GM12891 (cell line): Measurements from ENCODE around the gene RMND5A.

Source experiments
- DNase-seq: peaks from one replicate; pipeline ENCODE4 v3.0.0; 2011; ENCODE audit warnings: low spot score; ENCODE audit not compliant: insufficient read length
- FAIRE-seq: peaks from 2 replicates; lab custom pipeline; 2011; peaks lifted over from hg19 to GRCh38; lab: Jason Lieb, UNC
- PAX5 ChIP-seq: IDR thresholded peaks from 2 replicates; pipeline ENCODE4 v1.6.1; 2011; ENCODE audit warnings: low read length, moderate library complexity, mild to moderate bottlenecking; ENCODE audit not compliant: insufficient read depth, severe bottlenecking
- POLR2A ChIP-seq: IDR thresholded peaks from 2 replicates; pipeline ENCODE4 v1.6.1; 2011; ENCODE audit warnings: low read depth, low read length, control low read depth
- POLR2AphosphoS5 ChIP-seq: IDR thresholded peaks from 2 replicates; pipeline ENCODE4 v1.6.1; 2011; ENCODE audit warnings: low read depth, low read length, control low read depth
- POU2F2 ChIP-seq: IDR thresholded peaks from 2 replicates; pipeline ENCODE4 v1.6.1; 2011; ENCODE audit warnings: low read depth, mild to moderate bottlenecking, control low read depth, low read length, moderate library complexity
- SPI1 ChIP-seq: IDR thresholded peaks from 2 replicates; pipeline ENCODE4 v1.6.1; 2011; ENCODE audit warnings: low read depth, low read length, control low read depth
- TAF1 ChIP-seq: IDR thresholded peaks from 2 replicates; pipeline ENCODE4 v1.6.1; 2011; ENCODE audit warnings: low read depth, low read length, control low read depth

RMND5A gene

GRCh38 chr2:86775338-86775737 lies 55.2 kb downstream of the RMND5A start:
- no peak for DNase-seq
- no peak for TF ChIP-seq POU2F2
- no peak for TF ChIP-seq POLR2AphosphoS5
- FAIRE-seq = no peak

DNA sequence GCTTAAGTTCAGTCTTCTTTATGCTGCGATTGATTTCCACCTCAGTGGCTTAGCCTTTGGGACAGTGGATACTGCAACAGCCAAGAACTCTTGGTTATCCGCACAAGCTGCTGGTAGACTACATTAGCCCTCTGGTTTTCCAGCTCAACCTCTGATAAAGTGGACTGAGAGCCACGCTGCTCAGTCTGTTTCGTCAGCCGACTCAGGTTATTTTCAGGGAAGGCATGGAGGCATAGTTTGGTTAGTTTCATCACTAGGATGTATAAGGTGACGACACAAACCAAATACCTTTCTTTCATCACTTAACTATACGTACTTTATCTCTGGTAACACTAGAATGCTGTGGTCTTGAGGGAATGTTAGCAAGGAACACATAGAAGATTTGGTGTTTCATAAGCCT lies 56.4 kb downstream of the RMND5A start:
- no peak for DNase-seq
- TF ChIP-seq POU2F2 (no peak), POLR2A (0 out of 2 replicates have a peak, but pooled peaks have one; percentile 28)
- no peak for FAIRE-seq

- no peak for FAIRE-seq
- TF ChIP-seq POLR2AphosphoS5 = no peak
- TF ChIP-seq SPI1 = no peak
- no peak for TF ChIP-seq TAF1
- no peak for TF ChIP-seq PAX5
- TF ChIP-seq POLR2A = no peak
- no peak for TF ChIP-seq POU2F2
- no peak for DNase-seq
These were observed 58.9 kb downstream of the RMND5A start for GRCh38 chr2:86778957-86779356.

DNA sequence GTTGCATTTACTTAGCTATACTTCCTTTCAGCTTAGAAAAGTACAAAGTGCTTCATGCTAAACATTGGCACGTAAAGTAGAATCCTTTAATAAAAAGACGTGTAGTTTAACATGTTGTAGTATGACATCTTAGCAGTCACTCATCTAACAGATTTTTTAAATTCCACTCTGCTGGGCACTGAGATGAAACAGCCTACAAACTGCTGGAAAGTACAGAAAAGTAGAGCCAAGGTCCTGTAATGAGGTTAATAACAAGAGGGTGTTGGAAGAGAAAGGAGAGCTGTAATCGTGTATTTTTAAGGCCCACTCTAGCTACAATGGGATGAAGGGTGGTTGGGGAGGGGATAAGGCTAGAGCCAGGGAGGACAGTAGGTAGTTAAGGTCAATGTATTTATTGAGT lies 59.9 kb downstream of the RMND5A start:
- no peak for FAIRE-seq

DNA sequence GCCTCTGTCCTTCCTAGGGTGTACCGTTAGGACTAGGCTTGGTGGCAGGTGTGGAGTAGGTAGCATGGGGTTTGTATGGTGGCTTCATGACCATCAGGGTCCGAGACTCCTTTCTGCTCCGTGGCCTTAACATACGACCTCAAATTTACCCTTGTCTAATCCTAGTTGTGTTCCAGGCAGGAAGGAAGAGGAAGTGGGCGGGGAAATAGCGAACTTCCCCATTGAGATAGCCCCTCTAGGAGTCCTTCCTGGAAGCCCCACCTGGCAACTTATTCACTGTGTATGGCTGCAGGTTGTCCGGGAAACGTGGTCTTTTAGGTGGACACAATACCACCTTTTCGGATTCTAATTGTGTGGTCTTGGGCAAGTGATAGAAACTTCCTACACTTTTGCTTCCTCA lies 61.3 kb downstream of the RMND5A start:
- FAIRE-seq (no peak), DNase-seq (no peak)
- no peak for TF ChIP-seq POLR2AphosphoS5
- no peak for TF ChIP-seq POU2F2
- TF ChIP-seq SPI1 = 0 out of 2 replicates have a peak, but pooled peaks have one; percentile 13
- no peak for TF ChIP-seq PAX5
- TF ChIP-seq TAF1 = no peak
- no peak for TF ChIP-seq POLR2A

More for the DNA sequence above, 59.9 kb downstream of the RMND5A start:
- no peak for TF ChIP-seq PAX5
- no peak for TF ChIP-seq TAF1
- no peak for TF ChIP-seq POLR2A
- no peak for TF ChIP-seq SPI1
- no peak for TF ChIP-seq POLR2AphosphoS5
- no peak for TF ChIP-seq POU2F2
- DNase-seq = no peak

GRCh38 chr2:86782748-86783147 lies 62.7 kb downstream of the RMND5A start:
- TF ChIP-seq SPI1 (no peak), POLR2A (no peak)
- FAIRE-seq = no peak
- DNase-seq = no peak

- peak; percentile 61 for FAIRE-seq
- DNase-seq = peak; percentile 40
- TF ChIP-seq SPI1 (peak; percentile 71), POU2F2 (no peak)
These were observed 63.7 kb downstream of the RMND5A start for GRCh38 chr2:86783615-86784339.

DNA sequence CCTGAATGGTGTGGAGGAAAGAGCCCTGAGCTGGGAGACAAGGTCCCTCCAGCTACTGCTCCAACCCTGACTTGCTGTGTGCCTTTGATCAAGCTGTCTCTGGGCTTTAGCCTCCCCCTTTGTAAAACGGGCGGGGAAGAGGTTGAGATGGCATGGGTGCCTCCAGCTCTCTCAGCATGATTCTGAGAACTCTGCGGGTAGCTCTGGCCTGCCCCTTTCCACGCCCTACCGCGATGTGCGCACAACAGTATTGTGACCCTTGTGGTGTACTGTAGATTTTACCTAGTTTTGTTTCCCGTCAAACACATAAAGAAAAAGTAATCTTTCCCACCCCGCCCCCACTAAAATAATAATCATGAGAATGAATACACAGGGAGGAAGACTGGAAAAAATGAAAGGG lies 65.4 kb downstream of the RMND5A start:
- no peak for FAIRE-seq
- DNase-seq = no peak

GRCh38 chr2:86786001-86786536 lies 66.0 kb downstream of the RMND5A start:
- no peak for FAIRE-seq
- no peak for TF ChIP-seq PAX5
- TF ChIP-seq SPI1 = no peak
- TF ChIP-seq TAF1 = no peak
- no peak for TF ChIP-seq POLR2AphosphoS5
- no peak for TF ChIP-seq POU2F2
- TF ChIP-seq POLR2A = no peak
- DNase-seq = no peak

More for the DNA sequence above, 65.4 kb downstream of the RMND5A start:
- no peak for TF ChIP-seq PAX5
- no peak for TF ChIP-seq POU2F2
- no peak for TF ChIP-seq POLR2A
- no peak for TF ChIP-seq SPI1
- TF ChIP-seq TAF1 = no peak

DNA sequence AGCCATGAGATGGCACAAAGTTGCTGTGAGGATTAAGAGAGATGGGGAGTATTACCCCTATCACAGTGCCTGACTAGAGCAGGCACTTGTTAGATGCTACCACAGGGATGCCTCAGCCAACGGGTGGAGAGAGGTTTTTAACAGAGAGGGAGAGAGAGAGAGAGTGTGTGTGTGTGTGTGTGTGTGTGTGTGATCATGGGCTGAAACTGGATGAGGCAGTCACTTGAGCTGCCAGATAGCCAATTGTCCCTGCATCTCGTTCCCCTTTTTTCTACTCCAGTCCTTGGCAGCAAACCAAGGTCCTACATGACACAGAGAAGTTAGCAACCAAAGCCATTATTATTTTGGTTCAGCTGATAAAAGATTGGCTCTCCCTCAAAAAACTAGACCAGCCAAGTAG lies 67.6 kb downstream of the RMND5A start:
- DNase-seq (no peak), FAIRE-seq (no peak)
- no peak for TF ChIP-seq POLR2A
- no peak for TF ChIP-seq TAF1
- no peak for TF ChIP-seq POU2F2
- no peak for TF ChIP-seq POLR2AphosphoS5
- TF ChIP-seq PAX5 = no peak
- TF ChIP-seq SPI1 = no peak

DNA sequence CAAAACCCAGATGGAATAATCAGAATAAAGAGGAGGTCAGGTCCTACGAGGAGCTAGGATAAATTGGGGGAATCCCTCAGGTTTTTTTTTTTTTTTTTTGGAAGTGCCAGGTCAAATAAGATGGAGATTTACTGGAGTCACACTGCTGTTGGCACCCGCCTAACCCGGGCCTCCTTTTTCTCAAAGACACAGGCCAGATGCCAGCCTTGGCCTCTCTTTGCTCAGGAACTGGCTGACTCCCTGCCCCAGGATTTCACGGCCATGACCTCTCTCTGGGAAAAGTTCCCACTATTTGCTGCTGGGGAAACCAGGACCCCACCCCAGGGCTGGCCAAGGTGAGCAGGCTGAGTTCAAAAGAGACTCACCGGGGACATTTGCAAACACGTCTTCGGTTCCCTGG lies 68.1 kb downstream of the RMND5A start:
- TF ChIP-seq SPI1 (no peak), POLR2A (no peak), TAF1 (no peak), PAX5 (no peak), POLR2AphosphoS5 (no peak), POU2F2 (no peak)

More for the DNA sequence above, 68.1 kb downstream of the RMND5A start:
- DNase-seq (no peak), FAIRE-seq (no peak)
